Measurements from ENCODE around the gene CD81.
"Not testable (repeated sequence)": the region's sequence is repeated elsewhere in the genome, so short reads cannot be mapped to it uniquely, and the experiment has no call there.

CD81 gene

GRCh38 chr11:2357246-2357645, 19.9 kb upstream of the CD81 start:
- no peak for DNase-seq (ENCODE audit: low read depth, low spot score)

- not testable (repeated sequence) for DNase-seq (ENCODE audit: low read depth, low spot score)
Measured at GRCh38 chr11:2357651-2358050, 19.5 kb upstream of the CD81 start.

GRCh38 chr11:2358754-2359442, 18.2 kb upstream of the CD81 start:
- DNase-seq (ENCODE audit: low read depth, low spot score): no peak

- no peak for DNase-seq (ENCODE audit: low read depth, low spot score)
Measured at GRCh38 chr11:2359557-2359956, 17.6 kb upstream of the CD81 start.

GRCh38 chr11:2360081-2360642, 16.9 kb upstream of the CD81 start:
- no peak for DNase-seq (ENCODE audit: low read depth, low spot score)

- no peak for DNase-seq (ENCODE audit: low read depth, low spot score)
Measured at GRCh38 chr11:2361565-2361964, 15.5 kb upstream of the CD81 start.

GRCh38 chr11:2362414-2362813, 14.7 kb upstream of the CD81 start:
- DNase-seq (ENCODE audit: low read depth, low spot score): no peak

GRCh38 chr11:2363130-2363529, 14.0 kb upstream of the CD81 start:
- DNase-seq (ENCODE audit: low read depth, low spot score): no peak

GRCh38 chr11:2363577-2364370, 13.3 kb upstream of the CD81 start:
- no peak for DNase-seq (ENCODE audit: low read depth, low spot score)

GRCh38 chr11:2364386-2364785, 12.7 kb upstream of the CD81 start:
- not testable (repeated sequence) for DNase-seq (ENCODE audit: low read depth, low spot score)

- no peak for DNase-seq (ENCODE audit: low read depth, low spot score)
Measured at GRCh38 chr11:2365571-2366210, 11.4 kb upstream of the CD81 start.

GRCh38 chr11:2366276-2366675, 10.8 kb upstream of the CD81 start:
- no peak for DNase-seq (ENCODE audit: low read depth, low spot score)

- DNase-seq (ENCODE audit: low read depth, low spot score): no peak
Measured at GRCh38 chr11:2366733-2367132, 10.4 kb upstream of the CD81 start.

GRCh38 chr11:2367266-2368160, 9.6 kb upstream of the CD81 start:
- no peak for DNase-seq (ENCODE audit: low read depth, low spot score)

- DNase-seq (ENCODE audit: low read depth, low spot score): no peak
Measured at GRCh38 chr11:2368178-2368850, 8.8 kb upstream of the CD81 start.

GRCh38 chr11:2368851-2369180, 8.3 kb upstream of the CD81 start:
- DNase-seq (ENCODE audit: low read depth, low spot score): no peak

- no peak for DNase-seq (ENCODE audit: low read depth, low spot score)
Measured at GRCh38 chr11:2369320-2369719, 7.8 kb upstream of the CD81 start.

GRCh38 chr11:2369896-2370295, 7.2 kb upstream of the CD81 start:
- DNase-seq (ENCODE audit: low read depth, low spot score): no peak

GRCh38 chr11:2374456-2375201, 2.5 kb upstream of the CD81 start:
- DNase-seq (ENCODE audit: low read depth, low spot score): no peak

GRCh38 chr11:2375341-2375853, 1.7 kb upstream of the CD81 start:
- no peak for DNase-seq (ENCODE audit: low read depth, low spot score)

All from smooth muscle cell of the brain vasculature (primary cell).